ENCODE data around the gene CRYM. TPM values are rescaled to one million over a fixed set of nuclear protein-coding genes. Genes with fewer than 3 reads are reported as not detected.
A peak's percentile ranks its signal among the peaks of the same experiment; 100 is the strongest.
"Not testable (repeated sequence)": the region's sequence is repeated elsewhere in the genome, so short reads cannot be mapped to it uniquely, and the experiment has no call there.

Gene CRYM
- total RNA-seq, 1 donor from 2014 or later, result 5.1 TPM

DNA sequence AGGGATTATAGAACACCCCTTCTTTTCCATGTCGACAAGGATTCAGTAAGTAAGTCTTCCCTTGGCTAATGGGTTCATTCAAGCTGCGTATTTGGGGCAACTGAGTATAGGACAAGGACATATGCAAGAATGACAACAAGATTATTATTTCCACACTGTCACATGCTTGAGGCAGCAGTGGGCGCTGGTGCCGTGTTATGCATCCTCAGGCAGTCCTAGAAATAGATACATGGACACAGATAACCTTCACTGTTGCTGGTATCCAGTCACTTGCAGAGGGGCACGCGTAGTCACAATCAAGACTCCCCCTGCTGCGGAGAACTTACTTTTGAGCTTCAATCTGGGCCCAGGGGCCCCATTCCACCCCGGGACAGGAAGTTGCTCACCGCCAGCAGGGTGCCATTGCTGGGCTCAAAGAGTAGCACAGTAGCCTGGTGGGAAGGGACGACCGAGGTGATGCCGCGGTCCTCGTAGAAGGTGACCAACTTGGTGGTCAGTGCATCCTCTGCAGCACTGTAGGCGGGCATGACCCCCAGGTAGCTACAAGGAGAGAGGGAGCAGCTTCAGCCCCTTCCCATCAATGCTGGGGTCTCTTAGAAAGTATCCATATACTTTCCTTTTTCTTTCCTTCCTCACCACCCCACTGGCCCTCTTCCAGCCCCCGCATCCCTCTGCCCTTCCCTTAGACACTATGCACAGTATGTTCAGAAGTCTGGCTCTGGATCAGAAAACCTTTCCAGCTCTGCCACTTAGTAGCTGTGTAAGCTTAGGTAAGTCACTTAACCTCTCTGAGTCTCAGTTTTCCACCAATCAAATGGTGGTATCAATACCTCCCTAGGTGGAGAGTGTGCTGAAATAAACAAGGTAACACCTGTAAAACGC, 804 bp downstream of the CRYM start:
- ATAC-seq, result peak; percentile 9

- ATAC-seq, result no peak
These were observed 2.0 kb downstream of the CRYM start for GRCh38 chr16:21276090-21276489.

- no peak for ATAC-seq
These were observed 2.6 kb downstream of the CRYM start for GRCh38 chr16:21275529-21275928.

DNA sequence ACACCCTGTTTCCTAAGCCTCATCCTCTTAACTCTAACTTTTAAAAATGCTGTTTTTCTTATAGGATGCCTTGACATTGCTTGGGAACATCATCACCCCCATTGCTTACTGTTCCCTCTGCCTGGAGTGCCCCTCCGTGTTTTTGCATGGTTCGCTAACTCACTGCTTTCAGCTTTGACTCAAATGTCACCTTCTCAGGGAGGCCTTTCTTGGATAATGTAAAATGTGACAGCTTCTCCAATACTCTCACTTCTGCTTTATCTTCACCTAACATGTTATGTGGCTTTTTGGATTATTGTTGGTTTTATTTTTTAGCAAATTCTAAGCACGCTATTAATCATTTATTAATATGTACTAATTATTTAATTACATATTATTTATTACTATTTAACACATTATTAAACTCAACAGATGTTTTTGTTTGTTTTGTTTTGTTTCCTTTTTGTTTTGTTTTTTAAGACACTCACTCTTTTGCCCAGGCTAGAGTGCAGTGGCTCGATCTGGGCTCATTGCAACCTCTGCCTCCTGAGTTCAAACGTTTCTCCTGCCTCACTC, 3.8 kb downstream of the CRYM start:
- no peak for ATAC-seq

- not testable (repeated sequence) for ATAC-seq
These were observed 5.3 kb downstream of the CRYM start for GRCh38 chr16:21272763-21273162.

- ATAC-seq, result no peak
These were observed 5.8 kb downstream of the CRYM start for GRCh38 chr16:21272253-21272652.

DNA sequence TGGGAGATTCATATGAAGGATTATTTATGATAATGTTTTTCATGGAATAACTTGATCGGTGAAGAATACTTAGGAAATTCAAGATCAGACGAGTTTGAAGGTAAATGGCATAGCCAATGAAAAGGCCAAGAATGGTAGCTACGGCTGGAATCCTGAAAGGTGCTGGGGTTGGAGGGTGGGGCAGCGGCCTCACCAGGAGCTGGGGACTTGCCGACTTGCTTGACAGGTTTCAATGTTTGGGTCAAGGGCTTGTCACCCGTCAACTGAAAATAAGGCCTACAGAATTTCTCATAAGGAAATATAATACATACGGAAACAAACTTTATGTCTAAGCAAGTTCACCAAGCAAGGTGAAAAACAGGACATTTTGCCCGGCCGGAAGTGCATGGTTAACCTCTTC, 9.9 kb downstream of the CRYM start:
- peak; percentile 43 for ATAC-seq

GRCh38 chr16:21267298-21267697, 10.8 kb downstream of the CRYM start:
- ATAC-seq, result no peak

DNA sequence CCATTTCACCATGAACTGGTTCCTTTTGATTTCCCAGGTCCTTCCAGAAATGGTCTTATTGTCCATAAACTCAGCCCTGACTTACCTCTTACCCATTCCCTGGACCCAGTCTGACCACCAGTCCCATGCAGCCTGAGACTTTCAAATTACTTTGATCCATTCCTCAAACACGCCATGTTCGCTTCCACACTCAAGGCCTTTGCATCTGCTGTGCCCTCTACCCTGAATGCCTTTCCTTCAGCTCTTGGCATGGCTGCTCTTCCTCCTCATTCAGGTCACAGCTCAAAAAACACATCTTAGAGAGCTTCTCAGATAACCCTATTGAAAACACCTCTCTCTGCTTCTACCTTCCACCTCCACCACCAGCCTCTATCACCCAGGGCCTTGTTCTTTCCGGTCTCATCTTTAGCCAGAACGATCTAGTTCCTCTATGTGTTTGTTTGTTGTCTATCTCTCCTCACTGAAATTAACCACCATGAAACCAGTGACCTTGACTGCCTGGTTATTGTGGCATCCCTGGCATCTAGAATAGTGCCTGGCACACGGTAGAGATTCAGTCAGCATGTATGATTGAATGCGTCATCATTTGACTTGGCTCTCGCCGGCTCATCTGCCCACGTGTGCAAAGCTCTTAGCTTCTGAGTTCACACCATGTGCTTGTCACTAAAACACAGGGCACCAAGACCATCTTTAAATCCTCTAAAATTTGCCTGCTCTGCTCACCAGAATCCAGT, 12.8 kb downstream of the CRYM start:
- peak; percentile 14 for ATAC-seq

DNA sequence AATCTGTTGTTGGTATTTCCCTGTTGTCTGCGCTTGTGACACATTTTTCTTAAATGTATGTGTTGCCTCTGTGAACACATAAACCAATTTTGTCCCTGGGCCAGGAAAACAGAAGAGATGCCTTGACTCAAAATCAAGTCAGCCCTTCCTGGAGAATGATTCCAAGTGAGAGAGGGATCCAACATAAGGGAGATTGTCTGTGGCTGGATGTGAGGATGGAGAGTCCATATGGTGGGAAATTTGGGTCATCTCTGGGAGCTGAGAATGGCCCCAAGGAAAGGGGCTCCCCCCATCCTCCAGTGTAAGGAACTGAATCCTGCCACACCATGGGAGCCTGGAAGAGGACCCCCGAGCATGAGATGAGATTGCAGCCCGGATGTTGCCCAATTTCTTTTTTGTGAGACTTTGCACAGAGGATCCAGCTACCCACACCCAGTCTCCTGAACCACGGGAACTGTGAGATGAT, 13.5 kb downstream of the CRYM start:
- no peak for ATAC-seq

- ATAC-seq, result peak; percentile 48
These were observed 14.2 kb downstream of the CRYM start for GRCh38 chr16:21263640-21264570.

- no peak for ATAC-seq
These were observed 15.1 kb downstream of the CRYM start for GRCh38 chr16:21262779-21263639.

DNA sequence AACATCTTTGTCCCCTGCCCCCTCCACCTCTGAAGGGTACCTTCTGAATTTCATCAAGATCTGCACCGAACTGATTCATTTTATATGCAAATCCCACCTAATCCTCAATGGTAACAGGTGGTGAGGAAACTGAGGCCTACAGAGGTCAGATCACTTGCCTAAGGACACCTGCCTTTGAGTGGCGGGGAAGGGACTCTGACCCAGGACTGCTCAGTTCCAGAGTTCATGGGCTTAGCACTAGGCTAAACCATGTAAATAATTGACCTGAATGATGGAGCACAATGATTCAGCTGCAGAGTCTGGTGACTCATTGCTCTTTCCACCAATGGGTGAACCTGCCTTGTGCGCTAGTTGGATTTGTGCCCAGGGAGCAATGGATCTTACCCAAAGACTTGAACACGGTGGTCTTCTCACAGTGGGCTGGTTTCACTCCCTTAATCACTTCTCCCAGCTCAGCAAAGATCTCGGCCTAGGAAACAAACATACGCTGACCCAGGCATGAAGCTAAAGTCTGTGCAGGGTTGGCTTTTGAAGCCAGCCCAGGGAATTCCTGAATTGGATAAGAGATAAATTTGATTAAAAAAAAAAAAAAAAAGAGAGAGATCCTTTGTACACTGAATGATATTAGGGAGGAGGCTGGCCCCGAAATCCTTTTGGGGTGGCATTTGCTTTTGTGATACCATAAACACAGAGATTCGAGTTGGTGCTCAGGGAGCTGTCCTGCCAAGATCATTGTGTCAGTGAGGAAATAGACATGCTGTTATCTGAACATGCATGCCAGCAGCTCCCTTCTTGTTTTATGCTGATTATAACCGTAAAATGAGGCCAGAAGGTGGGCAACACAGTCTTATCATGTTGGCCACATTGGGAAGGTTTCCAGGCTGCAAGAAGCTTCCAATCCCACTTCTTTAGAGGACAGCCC, 17.0 kb downstream of the CRYM start:
- ATAC-seq, result peak; percentile 70

GRCh38 chr16:21257284-21257683, 20.8 kb downstream of the CRYM start:
- no peak for ATAC-seq

- no peak for ATAC-seq
These were observed 21.5 kb downstream of the CRYM start for GRCh38 chr16:21256636-21257035.

- no peak for ATAC-seq
These were observed 24.6 kb downstream of the CRYM start for GRCh38 chr16:21253470-21253869.

GRCh38 chr16:21250072-21250923, 27.8 kb downstream of the CRYM start:
- no peak for ATAC-seq

GRCh38 chr16:21248179-21248578, 29.9 kb downstream of the CRYM start:
- not testable (repeated sequence) for ATAC-seq

Measured in esophagus mucosa (tissue), 1 donor.